NCI-H460 (cell line): ENCODE data around the gene TAS2R13. TPM values are rescaled to one million over a fixed set of nuclear protein-coding genes. Genes with fewer than 3 reads are reported as not detected.

Experiments used
- DNase-seq: peaks from one replicate; pipeline ENCODE4 v3.0.0-alpha.2; 2016; ENCODE audit warnings: low read depth; ENCODE audit errors: extremely low read depth
- total RNA-seq: library from RNA; depleted of rRNA; stranded (reverse); fragments of >200 nt; shearing (Covaris generic); gene quantifications from 2 replicates; pipeline ENCODE4 v1.2.3, GENCODE V29; 2014; rRNA removed

Gene TAS2R13
- total RNA-seq, 1 experiment from 2014 or later, result 0.87 TPM

DNA sequence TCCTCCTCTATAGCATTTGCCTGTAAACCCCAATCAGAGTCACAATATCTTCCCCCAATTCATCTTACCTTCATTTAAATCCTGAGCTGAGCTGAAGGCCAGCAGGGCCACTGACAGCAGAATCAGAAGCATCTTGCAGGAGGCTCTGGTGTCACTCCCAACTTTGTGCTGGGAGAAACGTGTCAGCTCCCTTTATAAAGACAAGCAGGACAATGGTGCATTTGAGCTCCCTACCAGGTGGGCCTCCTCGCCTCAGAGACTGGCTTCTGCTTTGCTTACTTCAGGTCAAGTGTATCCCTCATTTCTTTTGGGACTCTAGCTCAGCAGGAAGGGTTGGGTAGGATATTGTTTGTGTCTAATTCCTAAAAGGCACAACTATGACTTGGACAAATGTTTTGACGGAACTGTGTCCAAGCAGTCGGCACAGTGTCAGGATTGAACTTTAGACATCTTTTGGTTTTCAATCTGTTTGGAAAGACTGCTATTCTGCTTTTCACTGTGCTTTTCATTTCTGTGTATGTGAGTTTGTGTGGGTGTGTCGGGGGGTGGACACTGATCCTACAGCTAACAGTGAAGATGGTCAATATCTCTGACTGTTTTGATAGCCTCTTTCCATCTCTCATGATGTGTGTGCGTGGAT lies 25.2 kb downstream of the TAS2R13 start, which contains the start of gene PRH1:
PRH1 (minus strand) TSS at position 170 of the 640 bp plus-strand sequence; CDS start at position 132, 38 bp downstream.
- DNase-seq, result no peak

DNA sequence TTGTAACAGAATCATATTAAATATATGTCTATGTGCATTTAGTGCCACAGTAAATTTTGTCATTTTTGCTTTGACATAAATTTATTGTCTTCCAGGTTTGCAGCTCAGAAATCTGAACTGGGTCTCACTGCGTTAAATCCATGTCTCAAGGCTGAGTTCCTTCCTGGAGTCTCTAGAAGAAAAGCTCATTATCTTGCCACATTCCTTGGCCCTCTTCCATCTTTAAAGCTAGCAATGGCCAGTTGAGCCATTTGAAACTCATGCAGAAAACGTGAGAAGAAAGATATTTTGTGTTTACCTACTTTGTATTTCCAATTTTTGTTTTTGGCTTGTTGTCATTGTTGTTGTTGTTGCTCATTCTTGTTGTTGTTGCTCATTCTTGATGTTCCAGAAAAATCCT lies 36.0 kb downstream of the TAS2R13 start:
- DNase-seq, result no peak

DNA sequence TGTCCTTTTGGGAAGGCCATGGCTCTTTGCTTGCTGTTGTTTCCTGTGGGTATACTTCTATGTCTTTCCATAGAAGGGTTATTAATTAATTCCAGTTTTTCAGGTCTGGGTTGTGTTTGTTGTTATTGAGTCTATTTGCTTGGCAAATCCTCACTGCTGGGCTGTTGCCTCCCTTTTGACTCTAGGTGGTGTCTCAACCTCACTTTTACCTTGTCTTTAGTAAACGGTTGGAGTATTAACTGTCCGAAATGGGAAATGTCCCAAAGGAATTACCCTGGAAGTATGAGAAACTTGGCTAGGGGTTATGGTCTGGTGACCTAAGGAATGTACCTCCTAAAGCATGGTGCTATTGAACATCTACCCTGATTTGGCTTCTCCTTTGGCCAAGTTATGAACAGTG lies 42.0 kb downstream of the TAS2R13 start:
- DNase-seq, result no peak

DNA sequence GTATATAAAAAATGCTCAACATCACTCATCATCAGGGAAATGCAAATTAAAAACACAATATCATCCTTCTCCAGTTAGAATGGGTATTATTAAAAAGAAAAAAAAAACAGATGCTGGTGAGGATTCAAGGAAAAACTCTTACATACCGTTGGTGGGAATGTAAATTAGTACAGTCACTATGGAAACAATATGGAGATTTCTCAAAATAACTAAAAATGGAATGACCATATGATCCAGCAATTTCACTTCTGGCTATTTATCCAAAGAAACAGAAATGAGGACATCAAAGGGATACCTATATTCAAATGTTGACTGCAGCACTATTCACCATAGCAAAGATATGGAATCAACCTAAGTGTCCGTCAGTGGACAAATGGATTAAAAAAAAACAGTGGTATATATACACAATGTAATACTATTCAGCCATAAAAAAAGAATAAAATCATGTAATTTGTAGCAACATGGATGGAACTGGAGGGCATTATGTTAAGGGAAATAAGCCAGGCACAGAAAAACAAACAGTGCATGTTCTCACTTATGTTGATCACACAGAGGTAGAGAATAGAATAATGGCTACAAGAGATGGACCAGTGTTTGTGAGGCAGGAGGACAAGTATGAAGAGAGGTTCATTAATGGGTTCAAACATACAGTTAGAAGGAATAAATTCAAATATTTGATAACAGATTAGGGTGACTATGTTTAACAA lies 45.7 kb downstream of the TAS2R13 start:
- DNase-seq, result no peak

DNA sequence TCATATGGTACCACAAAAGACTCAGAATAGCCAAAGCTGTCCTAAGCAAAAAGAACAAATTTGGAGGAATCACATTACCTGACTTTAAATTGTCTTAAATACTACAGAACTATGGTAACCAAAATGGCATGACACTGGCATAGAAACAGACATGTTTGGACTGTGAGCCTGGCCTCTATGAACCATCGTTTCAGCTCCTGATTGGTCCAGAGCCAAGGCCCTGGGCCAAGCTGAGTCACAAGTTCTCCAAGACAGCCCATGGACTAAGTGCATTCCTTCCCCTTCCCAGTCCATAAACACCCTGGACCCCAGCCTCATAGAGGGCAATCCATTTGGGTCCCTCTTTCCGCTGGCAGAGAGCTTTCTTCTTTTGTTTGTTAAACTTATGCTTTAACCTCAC lies 48.0 kb downstream of the TAS2R13 start:
- no peak for DNase-seq

Other genes starting within 250 kb of the TAS2R13 start
- gene STYK1, start 235.5 kb downstream of the TAS2R13 start, total RNA-seq, result 0.38 and 0.89 TPM in 2 replicates
- gene YBX3, start 186.2 kb downstream of the TAS2R13 start, total RNA-seq, result 193 and 216 TPM in 2 replicates
- not detected in 2 replicates for gene TAS2R7, start 106.9 kb downstream of the TAS2R13 start, total RNA-seq
- not detected in 2 replicates for gene TAS2R8, start 102.3 kb downstream of the TAS2R13 start, total RNA-seq
- not detected in 2 replicates for gene TAS2R9, start 99.4 kb downstream of the TAS2R13 start, total RNA-seq
- gene TAS2R10, start 83.2 kb downstream of the TAS2R13 start, total RNA-seq, result 0.25 TPM in 1 of 2 replicates, not detected in the other
- 2.2 and 4.5 TPM in 2 replicates for gene PRR4, start 60.1 kb downstream of the TAS2R13 start, total RNA-seq
- 4.0 and 5.0 TPM in 2 replicates for gene PRH1, start 25.3 kb downstream of the TAS2R13 start, total RNA-seq
- gene PRH2, start 19.7 kb upstream of the TAS2R13 start, total RNA-seq, result not detected in 2 replicates
- 1.5 and 2.0 TPM in 2 replicates for gene TAS2R14, start 29.7 kb upstream of the TAS2R13 start, total RNA-seq
- 0.43 and 1.9 TPM in 2 replicates for gene TAS2R50, start 77.3 kb upstream of the TAS2R13 start, total RNA-seq
- gene TAS2R20, start 88.7 kb upstream of the TAS2R13 start, total RNA-seq, result 0.84 and 1.8 TPM in 2 replicates
- gene TAS2R19, start 113.1 kb upstream of the TAS2R13 start, total RNA-seq, result 1.8 and 1.9 TPM in 2 replicates
- 1.7 and 2.7 TPM in 2 replicates for gene TAS2R31, start 121.8 kb upstream of the TAS2R13 start, total RNA-seq
- 0.49 and 1.6 TPM in 2 replicates for gene TAS2R46, start 152.7 kb upstream of the TAS2R13 start, total RNA-seq
- gene TAS2R43, start 182.8 kb upstream of the TAS2R13 start, total RNA-seq, result not detected in 2 replicates
- 1.4 and 1.8 TPM in 2 replicates for gene TAS2R30, start 225.1 kb upstream of the TAS2R13 start, total RNA-seq